ENCODE data around the gene NOX5. TPM values are rescaled to one million over a fixed set of nuclear protein-coding genes. Genes with fewer than 3 reads are reported as not detected.
A peak's percentile ranks its signal among the peaks of the same experiment; 100 is the strongest.

The NOX5 gene
- polyA plus RNA-seq, 1 donor = 0.16 TPM

- WGBS (ENCODE audit: insufficient coverage, low lambda C conversion rate) = no CpG with 5 or more reads among the region's 16 CpGs
- H3K36me3 ChIP-seq (ENCODE audit: control insufficient read depth, insufficient read depth, low read length) = no peaks in the 10 kb centered on the region
- no peaks in the 10 kb centered on the region for H3K9me3 ChIP-seq (ENCODE audit: control insufficient read depth, low read depth, low read length)
- DNase-seq = peak in 1 of 2 donors; percentile 24
- H3K4me1 ChIP-seq (ENCODE audit: control insufficient read depth, insufficient read depth, low read length) = peaks cover 4% of the 10 kb centered on the region
- no peak overlapping the region for H3K27ac ChIP-seq (ENCODE audit: low read length)
- no peak overlapping the region for H3K4me3 ChIP-seq (ENCODE audit: low read length)
- peaks cover 13% of the 10 kb centered on the region for H3K27me3 ChIP-seq (ENCODE audit: control insufficient read depth, insufficient read depth, low read length)
Measured at GRCh38 chr15:69035205-69035917, 20.9 kb downstream of the NOX5 start.

- DNase-seq = no peak
- 100% methylated on average over 1 of the region's 1 CpG for WGBS (ENCODE audit: insufficient coverage, low lambda C conversion rate)
- Histone ChIP-seq H3K4me1 (ENCODE audit: control insufficient read depth, insufficient read depth, low read length) (peaks cover 4% of the 10 kb centered on the region), H3K9me3 (ENCODE audit: control insufficient read depth, low read depth, low read length) (no peaks in the 10 kb centered on the region), H3K4me3 (ENCODE audit: low read length) (no peak overlapping the region), H3K27ac (ENCODE audit: low read length) (no peak overlapping the region), H3K36me3 (ENCODE audit: control insufficient read depth, insufficient read depth, low read length) (no peaks in the 10 kb centered on the region), H3K27me3 (ENCODE audit: control insufficient read depth, insufficient read depth, low read length) (peaks cover 13% of the 10 kb centered on the region)
Measured at GRCh38 chr15:69035918-69036258, 21.4 kb downstream of the NOX5 start.

- no peaks in the 10 kb centered on the region for H3K9me3 ChIP-seq (ENCODE audit: control insufficient read depth, low read depth, low read length)
- no peak overlapping the region for H3K4me3 ChIP-seq (ENCODE audit: low read length)
- WGBS (ENCODE audit: insufficient coverage, low lambda C conversion rate) = no CpG with 5 or more reads among the region's 5 CpGs
- peaks cover 10% of the 10 kb centered on the region for H3K27me3 ChIP-seq (ENCODE audit: control insufficient read depth, insufficient read depth, low read length)
- no peak overlapping the region for H3K27ac ChIP-seq (ENCODE audit: low read length)
- H3K4me1 ChIP-seq (ENCODE audit: control insufficient read depth, insufficient read depth, low read length) = peaks cover 3% of the 10 kb centered on the region
- no peak for DNase-seq
- no peaks in the 10 kb centered on the region for H3K36me3 ChIP-seq (ENCODE audit: control insufficient read depth, insufficient read depth, low read length)
Measured at GRCh38 chr15:69036826-69037225, 22.3 kb downstream of the NOX5 start.

GRCh38 chr15:69037482-69037881 lies 23.0 kb downstream of the NOX5 start:
- H3K27ac ChIP-seq (ENCODE audit: low read length) = no peak overlapping the region
- H3K27me3 ChIP-seq (ENCODE audit: control insufficient read depth, insufficient read depth, low read length) = peaks cover 7% of the 10 kb centered on the region
- H3K4me1 ChIP-seq (ENCODE audit: control insufficient read depth, insufficient read depth, low read length) = no peaks in the 10 kb centered on the region
- DNase-seq = no peak
- H3K4me3 ChIP-seq (ENCODE audit: low read length) = no peak overlapping the region
- H3K9me3 ChIP-seq (ENCODE audit: control insufficient read depth, low read depth, low read length) = no peaks in the 10 kb centered on the region
- no peaks in the 10 kb centered on the region for H3K36me3 ChIP-seq (ENCODE audit: control insufficient read depth, insufficient read depth, low read length)

GRCh38 chr15:69037977-69038376 lies 23.5 kb downstream of the NOX5 start:
- 80% methylated on average over 1 of the region's 5 CpGs for WGBS (ENCODE audit: insufficient coverage, low lambda C conversion rate)
- no peaks in the 10 kb centered on the region for H3K36me3 ChIP-seq (ENCODE audit: control insufficient read depth, insufficient read depth, low read length)
- DNase-seq = no peak
- H3K27me3 ChIP-seq (ENCODE audit: control insufficient read depth, insufficient read depth, low read length) = peaks cover 4% of the 10 kb centered on the region
- no peaks in the 10 kb centered on the region for H3K4me1 ChIP-seq (ENCODE audit: control insufficient read depth, insufficient read depth, low read length)
- H3K4me3 ChIP-seq (ENCODE audit: low read length) = no peak overlapping the region
- H3K9me3 ChIP-seq (ENCODE audit: control insufficient read depth, low read depth, low read length) = no peaks in the 10 kb centered on the region
- H3K27ac ChIP-seq (ENCODE audit: low read length) = no peak overlapping the region

- no CpG with 5 or more reads among the region's 3 CpGs for WGBS (ENCODE audit: insufficient coverage, low lambda C conversion rate)
- no peak overlapping the region for H3K27ac ChIP-seq (ENCODE audit: low read length)
- no peaks in the 10 kb centered on the region for H3K4me1 ChIP-seq (ENCODE audit: control insufficient read depth, insufficient read depth, low read length)
- H3K27me3 ChIP-seq (ENCODE audit: control insufficient read depth, insufficient read depth, low read length) = no peaks in the 10 kb centered on the region
- no peak for DNase-seq
- H3K9me3 ChIP-seq (ENCODE audit: control insufficient read depth, low read depth, low read length) = no peaks in the 10 kb centered on the region
- no peaks in the 10 kb centered on the region for H3K36me3 ChIP-seq (ENCODE audit: control insufficient read depth, insufficient read depth, low read length)
- no peak overlapping the region for H3K4me3 ChIP-seq (ENCODE audit: low read length)
Measured at GRCh38 chr15:69038508-69038907, 24.0 kb downstream of the NOX5 start.

GRCh38 chr15:69039516-69040225 lies 25.2 kb downstream of the NOX5 start:
- no peaks in the 10 kb centered on the region for H3K36me3 ChIP-seq (ENCODE audit: control insufficient read depth, insufficient read depth, low read length)
- H3K27ac ChIP-seq (ENCODE audit: low read length) = no peak overlapping the region
- no peak for DNase-seq
- 100% methylated on average over 3 of the region's 6 CpGs for WGBS (ENCODE audit: insufficient coverage, low lambda C conversion rate)
- H3K9me3 ChIP-seq (ENCODE audit: control insufficient read depth, low read depth, low read length) = no peaks in the 10 kb centered on the region
- H3K4me3 ChIP-seq (ENCODE audit: low read length) = no peak overlapping the region
- no peaks in the 10 kb centered on the region for H3K4me1 ChIP-seq (ENCODE audit: control insufficient read depth, insufficient read depth, low read length)
- H3K27me3 ChIP-seq (ENCODE audit: control insufficient read depth, insufficient read depth, low read length) = no peaks in the 10 kb centered on the region

- WGBS (ENCODE audit: insufficient coverage, low lambda C conversion rate) = no CpG with 5 or more reads among the region's 5 CpGs
- DNase-seq = no peak
- H3K4me3 ChIP-seq (ENCODE audit: low read length) = no peak overlapping the region
- no peaks in the 10 kb centered on the region for H3K9me3 ChIP-seq (ENCODE audit: control insufficient read depth, low read depth, low read length)
- H3K4me1 ChIP-seq (ENCODE audit: control insufficient read depth, insufficient read depth, low read length) = no peaks in the 10 kb centered on the region
- no peak overlapping the region for H3K27ac ChIP-seq (ENCODE audit: low read length)
- H3K27me3 ChIP-seq (ENCODE audit: control insufficient read depth, insufficient read depth, low read length) = no peaks in the 10 kb centered on the region
- H3K36me3 ChIP-seq (ENCODE audit: control insufficient read depth, insufficient read depth, low read length) = no peaks in the 10 kb centered on the region
Measured at GRCh38 chr15:69042531-69042930, 28.0 kb downstream of the NOX5 start.

- H3K4me3 ChIP-seq (ENCODE audit: low read length) = no peak overlapping the region
- H3K27me3 ChIP-seq (ENCODE audit: control insufficient read depth, insufficient read depth, low read length) = no peaks in the 10 kb centered on the region
- DNase-seq = peak in 1 of 2 donors; percentile 12
- no peaks in the 10 kb centered on the region for H3K9me3 ChIP-seq (ENCODE audit: control insufficient read depth, low read depth, low read length)
- H3K27ac ChIP-seq (ENCODE audit: low read length) = no peak overlapping the region
- no CpG with 5 or more reads among the region's 8 CpGs for WGBS (ENCODE audit: insufficient coverage, low lambda C conversion rate)
- H3K4me1 ChIP-seq (ENCODE audit: control insufficient read depth, insufficient read depth, low read length) = no peaks in the 10 kb centered on the region
- no peaks in the 10 kb centered on the region for H3K36me3 ChIP-seq (ENCODE audit: control insufficient read depth, insufficient read depth, low read length)
Measured at GRCh38 chr15:69045802-69046201, 31.3 kb downstream of the NOX5 start.

- H3K9me3 ChIP-seq (ENCODE audit: control insufficient read depth, low read depth, low read length) = no peaks in the 10 kb centered on the region
- no peak for DNase-seq
- H3K36me3 ChIP-seq (ENCODE audit: control insufficient read depth, insufficient read depth, low read length) = no peaks in the 10 kb centered on the region
- no peak overlapping the region for H3K27ac ChIP-seq (ENCODE audit: low read length)
- no CpG with 5 or more reads among the region's 5 CpGs for WGBS (ENCODE audit: insufficient coverage, low lambda C conversion rate)
- no peak overlapping the region for H3K4me3 ChIP-seq (ENCODE audit: low read length)
- no peaks in the 10 kb centered on the region for H3K4me1 ChIP-seq (ENCODE audit: control insufficient read depth, insufficient read depth, low read length)
- no peaks in the 10 kb centered on the region for H3K27me3 ChIP-seq (ENCODE audit: control insufficient read depth, insufficient read depth, low read length)
Measured at GRCh38 chr15:69046781-69047180, 32.3 kb downstream of the NOX5 start.

- no peak overlapping the region for H3K27ac ChIP-seq (ENCODE audit: low read length)
- no peaks in the 10 kb centered on the region for H3K9me3 ChIP-seq (ENCODE audit: control insufficient read depth, low read depth, low read length)
- no peaks in the 10 kb centered on the region for H3K4me1 ChIP-seq (ENCODE audit: control insufficient read depth, insufficient read depth, low read length)
- H3K27me3 ChIP-seq (ENCODE audit: control insufficient read depth, insufficient read depth, low read length) = no peaks in the 10 kb centered on the region
- H3K4me3 ChIP-seq (ENCODE audit: low read length) = no peak overlapping the region
- no peak for DNase-seq
- WGBS (ENCODE audit: insufficient coverage, low lambda C conversion rate) = 100% methylated on average over 4 of the region's 4 CpGs
- H3K36me3 ChIP-seq (ENCODE audit: control insufficient read depth, insufficient read depth, low read length) = no peaks in the 10 kb centered on the region
Measured at GRCh38 chr15:69049976-69050375, 35.5 kb downstream of the NOX5 start.
